AG09319 (cell line): ENCODE measurements around the gene THSD4.
A peak's percentile ranks its signal among the peaks of the same experiment; 100 is the strongest.

Experiments
- DNase-seq: peaks from one replicate; pipeline ENCODE4 v3.0.0-alpha.2; 2010; ENCODE audit warnings: low read depth; ENCODE audit errors: extremely low read depth
- CTCF ChIP-seq: IDR thresholded peaks from 2 replicates; pipeline ENCODE4 v1.5.1; 2011; ENCODE audit warnings: low read depth, mild to moderate bottlenecking, inconsistent platforms, low read length, moderate library complexity

The THSD4 gene

GRCh38 chr15:71737761-71738160, 622.5 kb downstream of the THSD4 start:
- DNase-seq, result no peak

GRCh38 chr15:71739355-71739754, 624.1 kb downstream of the THSD4 start:
- no peak for TF ChIP-seq CTCF

More at GRCh38 chr15:71737761-71738160, 622.5 kb downstream of the THSD4 start:
- TF ChIP-seq CTCF, result no peak

GRCh38 chr15:71742964-71743363, 627.7 kb downstream of the THSD4 start:
- TF ChIP-seq CTCF, result no peak
- no peak for DNase-seq

More at GRCh38 chr15:71739355-71739754, 624.1 kb downstream of the THSD4 start:
- DNase-seq, result no peak

GRCh38 chr15:71743861-71744382, 628.7 kb downstream of the THSD4 start:
- DNase-seq, result no peak
- peak; percentile 66 for TF ChIP-seq CTCF

GRCh38 chr15:71746719-71747118, 631.4 kb downstream of the THSD4 start:
- no peak for TF ChIP-seq CTCF
- DNase-seq, result no peak

- TF ChIP-seq CTCF, result no peak
These were observed 632.1 kb downstream of the THSD4 start for GRCh38 chr15:71747128-71748083.

GRCh38 chr15:71748293-71748718, 633.0 kb downstream of the THSD4 start:
- no peak for DNase-seq
- no peak for TF ChIP-seq CTCF

More at GRCh38 chr15:71747128-71748083, 632.1 kb downstream of the THSD4 start:
- no peak for DNase-seq
